ENCODE data around the gene TRAF5. TPM values are rescaled to one million over a fixed set of nuclear protein-coding genes. Genes with fewer than 3 reads are reported as not detected.

The TRAF5 gene
- total RNA-seq, 1 experiment from 2014 or later, result 22.2 TPM

DNA sequence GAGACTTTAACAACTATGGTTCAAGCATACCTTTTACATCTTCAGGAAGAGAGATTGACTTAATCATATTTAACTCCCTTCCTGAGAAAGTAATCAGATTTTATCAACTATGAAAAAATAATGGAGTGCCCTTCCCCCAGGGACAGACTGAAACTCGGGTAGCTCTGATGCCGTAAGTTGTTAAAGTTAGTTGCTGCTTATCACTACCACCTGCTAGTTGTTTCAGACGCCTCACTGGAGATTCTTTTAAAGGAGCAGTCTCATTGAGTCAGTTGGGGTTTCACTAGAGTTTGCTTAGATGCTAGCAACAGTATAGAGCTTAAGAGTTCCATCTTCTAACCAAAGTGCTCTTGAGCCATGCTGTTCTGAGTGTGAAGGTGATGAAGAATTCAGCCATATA is 17.0 kb upstream of the TRAF5 start:
- ChIA-PET CTCF (interaction anchor here (2.2 kb wide), 1 partner anchor 14 kb away, joined by 10 read pairs; no protein-coding TSS in a partner anchor), POLR2A (no interaction called here)
- DNase-seq (ENCODE audit: low spot score) (no peak), ATAC-seq (no peak)
- peaks cover 19% of the 10 kb centered on the region for H3K36me3 Mint-ChIP-seq
- peaks cover 6% of the 10 kb centered on the region for H3K4me1 Mint-ChIP-seq
- H3K27me3 Mint-ChIP-seq (ENCODE audit: low read depth), result no peaks in the 10 kb centered on the region
- H3K9me3 Mint-ChIP-seq, result no peaks in the 10 kb centered on the region
- H3K27ac Mint-ChIP-seq, result no peak overlapping the region
- H3K4me3 Mint-ChIP-seq, result no peak overlapping the region
- no peak for TF ChIP-seq ZNF263 (CRISPR knock-in tag; IDR thresholded peaks at IDR 0.05; ENCODE audit: low read depth)
- TF ChIP-seq ZNF138 (CRISPR knock-in tag; conservative IDR thresholded peaks at IDR 0.05), result no peak

GRCh38 chr1:211313392-211313791 is 13.2 kb upstream of the TRAF5 start:
- ATAC-seq, result no peak
- Mint-ChIP-seq H3K27me3 (ENCODE audit: low read depth) (no peaks in the 10 kb centered on the region), H3K27ac (no peak overlapping the region), H3K4me1 (no peaks in the 10 kb centered on the region), H3K36me3 (peaks cover 11% of the 10 kb centered on the region), H3K9me3 (no peaks in the 10 kb centered on the region), H3K4me3 (no peak overlapping the region)
- DNase-seq (ENCODE audit: low spot score), result no peak
- CTCF ChIA-PET, result no interaction called here
- POLR2A ChIA-PET, result no interaction called here
- TF ChIP-seq ZNF423 (CRISPR knock-in tag; IDR thresholded peaks at IDR 0.05) (no peak), ATF6 (CRISPR knock-in tag; IDR thresholded peaks at IDR 0.05) (no peak), KAT7 (CRISPR knock-in tag; IDR thresholded peaks at IDR 0.05; ENCODE audit: borderline replicate concordance) (no peak), GRHL2 (CRISPR knock-in tag; IDR thresholded peaks at IDR 0.05; ENCODE audit: insufficient replicate concordance, severe bottlenecking) (no peak)

- DNase-seq (ENCODE audit: low spot score), result no peak
- ATAC-seq, result no peak
- ChIA-PET CTCF (interaction anchor here (0.7 to 1.7 kb wide), 8 partner anchors 9 to 196 kb away, joined by 3 to 7 read pairs (median 3); no protein-coding TSS in a partner anchor), POLR2A (no interaction called here)
- H3K36me3 Mint-ChIP-seq, result no peaks in the 10 kb centered on the region
- H3K27me3 Mint-ChIP-seq (ENCODE audit: low read depth), result no peaks in the 10 kb centered on the region
- H3K27ac Mint-ChIP-seq, result no peak overlapping the region
- H3K4me3 Mint-ChIP-seq, result no peak overlapping the region
- 0 out of 2 replicates have a peak, but pooled peaks cover 3% of the 10 kb centered on the region for H3K4me1 Mint-ChIP-seq
- no peaks in the 10 kb centered on the region for H3K9me3 Mint-ChIP-seq
- no peak for TF ChIP-seq ZBTB43 (CRISPR knock-in tag; IDR thresholded peaks at IDR 0.05)
- no peak for TF ChIP-seq IRF2 (CRISPR knock-in tag; IDR thresholded peaks at IDR 0.05; ENCODE audit: borderline replicate concordance, low read depth)
- TF ChIP-seq JUN (CRISPR knock-in tag; IDR thresholded peaks at IDR 0.05), result no peak
- TF ChIP-seq GABPB1 (CRISPR knock-in tag; IDR thresholded peaks at IDR 0.05), result no peak
- TF ChIP-seq JAZF1 (CRISPR knock-in tag; IDR thresholded peaks at IDR 0.05), result no peak
- no peak for TF ChIP-seq ZNF121 (CRISPR knock-in tag; IDR thresholded peaks at IDR 0.05)
- no peak for TF ChIP-seq TEAD1 (CRISPR knock-in tag; IDR thresholded peaks at IDR 0.05)
- no peak for TF ChIP-seq ZNF396 (CRISPR knock-in tag; IDR thresholded peaks at IDR 0.05; ENCODE audit: borderline replicate concordance)
- TF ChIP-seq NFYB (CRISPR knock-in tag; conservative IDR thresholded peaks at IDR 0.05; ENCODE audit: low read depth), result no peak
- no peak for TF ChIP-seq TCF7 (CRISPR knock-in tag; IDR thresholded peaks at IDR 0.05; ENCODE audit: low read depth)
- no peak for TF ChIP-seq KAT7 (CRISPR knock-in tag; IDR thresholded peaks at IDR 0.05; ENCODE audit: borderline replicate concordance)
- TF ChIP-seq NR3C1 (CRISPR knock-in tag; conservative IDR thresholded peaks at IDR 0.05; ENCODE audit: low read depth), result no peak
- TF ChIP-seq, protein P1, sequence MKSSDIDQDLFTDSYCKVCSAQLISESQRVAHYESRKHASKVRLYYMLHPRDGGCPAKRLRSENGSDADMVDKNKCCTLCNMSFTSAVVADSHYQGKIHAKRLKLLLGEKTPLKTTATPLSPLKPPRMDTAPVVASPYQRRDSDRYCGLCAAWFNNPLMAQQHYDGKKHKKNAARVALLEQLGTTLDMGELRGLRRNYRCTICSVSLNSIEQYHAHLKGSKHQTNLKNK (CRISPR knock-in tag; IDR thresholded peaks at IDR 0.05), result no peak
- no peak for TF ChIP-seq OVOL2 (CRISPR knock-in tag; IDR thresholded peaks at IDR 0.05; ENCODE audit: borderline replicate concordance)
- TF ChIP-seq ZNF232 (CRISPR knock-in tag; IDR thresholded peaks at IDR 0.05), result no peak
- no peak for TF ChIP-seq ZNF263 (CRISPR knock-in tag; IDR thresholded peaks at IDR 0.05; ENCODE audit: low read depth)
- no peak for TF ChIP-seq PRRX2 (CRISPR knock-in tag; IDR thresholded peaks at IDR 0.05)
- no peak for TF ChIP-seq SP1 (CRISPR knock-in tag; conservative IDR thresholded peaks at IDR 0.05)
- TF ChIP-seq NFE2L1 (CRISPR knock-in tag; IDR thresholded peaks at IDR 0.05), result no peak
Measured at GRCh38 chr1:211318576-211319280, 7.9 kb upstream of the TRAF5 start.
